ENCODE measurements around the gene CHMP5.
"Not testable (repeated sequence)": the region's sequence is repeated elsewhere in the genome, so short reads cannot be mapped to it uniquely, and the experiment has no call there.

Gene CHMP5

DNA sequence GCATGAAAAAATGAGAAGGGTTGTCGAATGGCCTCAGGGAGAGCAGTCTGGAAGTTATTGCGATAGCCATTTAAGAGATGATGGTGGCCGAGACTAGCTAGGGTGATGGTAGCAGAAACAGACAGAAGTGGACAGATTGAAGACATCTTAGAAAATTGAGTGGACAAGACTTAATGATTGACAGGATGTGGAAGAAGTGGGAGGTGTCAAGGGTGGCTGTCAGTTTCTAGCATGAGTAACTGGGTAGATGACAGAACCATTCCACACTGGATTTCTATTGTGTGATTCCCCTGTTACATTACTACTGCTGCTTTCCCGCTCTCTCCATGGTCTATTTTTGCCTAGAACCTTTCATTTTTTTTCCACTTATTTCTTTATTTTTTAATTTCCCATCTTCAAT is 12.6 kb downstream of the CHMP5 start:
- DNase-seq: no peak

DNA sequence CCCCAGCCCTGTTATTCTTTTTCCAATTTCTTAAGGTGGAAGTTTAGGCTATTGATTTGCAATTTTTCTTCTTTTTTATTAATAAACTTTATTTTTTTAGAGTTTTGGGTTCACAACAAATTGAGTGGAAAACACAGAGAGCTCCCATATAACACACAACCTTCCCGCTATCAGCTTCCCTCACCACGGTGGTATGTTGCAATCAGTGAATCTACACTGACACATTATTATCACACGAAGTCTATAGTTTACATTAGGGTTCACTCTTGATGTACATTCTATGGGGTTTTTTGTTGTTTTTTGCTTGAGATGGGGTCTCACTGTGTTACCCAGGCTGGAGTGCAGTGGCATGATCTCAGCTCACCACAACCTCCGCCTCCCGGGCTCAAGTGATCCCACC is 20.7 kb downstream of the CHMP5 start:
- DNase-seq: no peak

DNA sequence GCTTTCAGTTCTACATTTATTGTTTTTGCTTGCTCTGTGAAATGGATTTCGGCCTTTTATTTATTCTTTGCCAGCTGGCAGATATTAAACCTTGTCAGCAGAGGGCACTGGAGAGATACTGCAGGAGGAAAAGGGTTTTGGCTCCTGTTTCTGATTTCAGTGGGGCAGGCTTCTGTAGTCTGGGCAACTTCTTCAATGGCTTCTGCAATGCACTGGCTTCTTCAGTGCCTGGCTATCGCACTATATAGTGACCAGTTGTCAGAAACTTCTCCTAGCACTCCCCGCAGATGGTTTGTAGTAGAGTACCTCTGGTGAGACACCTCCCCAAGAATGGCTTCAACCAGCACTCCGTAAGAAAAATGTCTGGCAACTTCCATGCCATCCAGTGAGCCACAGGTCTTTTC is 22.2 kb downstream of the CHMP5 start:
- DNase-seq: peak in 8 of 14 donors; percentile 8 to 59 (median 23)

DNA sequence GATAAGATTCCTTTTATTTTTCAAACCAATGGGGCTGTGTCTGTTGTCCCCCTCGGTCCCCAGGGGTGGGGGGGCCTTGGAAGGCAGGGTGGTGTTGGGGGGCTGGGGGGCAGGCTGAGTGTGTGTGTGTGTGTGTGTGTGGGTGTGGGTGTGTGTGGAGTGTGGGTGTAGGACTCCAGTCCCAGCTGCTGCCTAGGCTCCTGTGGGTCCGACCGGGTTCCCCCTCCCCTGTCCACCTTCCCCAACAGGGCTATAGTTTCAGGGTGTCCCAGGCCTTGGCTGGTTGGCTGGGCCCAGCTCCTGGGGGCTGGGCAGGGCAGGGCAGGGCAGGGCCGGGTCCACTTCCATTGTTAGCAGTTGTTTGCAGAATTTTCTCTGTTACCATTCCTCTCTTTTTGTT is 23.4 kb downstream of the CHMP5 start:
- no peak for DNase-seq

DNA sequence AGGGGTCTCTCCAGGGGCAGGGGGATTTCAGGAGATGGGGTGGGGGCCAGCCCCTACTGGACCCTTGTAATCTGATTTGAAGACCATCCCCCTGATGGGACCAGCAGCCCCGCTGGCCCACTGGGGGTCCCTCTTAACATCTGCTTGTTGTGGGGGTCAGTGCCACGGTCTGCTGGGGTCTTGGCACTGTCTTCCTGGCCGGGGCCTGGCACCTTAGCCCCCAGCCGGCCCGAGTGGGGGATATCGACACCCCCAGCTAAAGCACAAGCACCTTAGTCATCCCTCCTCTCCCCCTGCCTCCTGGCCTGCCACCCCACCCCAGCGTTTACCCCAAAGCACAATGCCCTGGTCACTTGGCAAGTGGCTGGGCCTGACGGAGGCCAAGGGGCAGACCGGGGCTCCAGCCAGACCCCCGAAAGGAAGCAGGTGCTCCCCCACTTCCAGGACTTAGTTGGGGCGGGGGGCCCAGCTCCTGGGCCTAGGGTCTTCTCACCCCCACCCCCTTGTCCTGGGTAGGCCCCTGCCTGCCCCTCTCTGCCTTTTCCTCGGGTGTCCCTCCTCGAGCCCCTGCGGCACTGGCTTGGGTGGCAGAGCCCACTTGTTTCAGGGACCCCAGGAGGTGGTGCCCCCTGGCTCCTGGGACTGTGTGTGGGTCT is 24.1 kb downstream of the CHMP5 start:
- DNase-seq: peak in 1 of 14 donors; percentile 26

DNA sequence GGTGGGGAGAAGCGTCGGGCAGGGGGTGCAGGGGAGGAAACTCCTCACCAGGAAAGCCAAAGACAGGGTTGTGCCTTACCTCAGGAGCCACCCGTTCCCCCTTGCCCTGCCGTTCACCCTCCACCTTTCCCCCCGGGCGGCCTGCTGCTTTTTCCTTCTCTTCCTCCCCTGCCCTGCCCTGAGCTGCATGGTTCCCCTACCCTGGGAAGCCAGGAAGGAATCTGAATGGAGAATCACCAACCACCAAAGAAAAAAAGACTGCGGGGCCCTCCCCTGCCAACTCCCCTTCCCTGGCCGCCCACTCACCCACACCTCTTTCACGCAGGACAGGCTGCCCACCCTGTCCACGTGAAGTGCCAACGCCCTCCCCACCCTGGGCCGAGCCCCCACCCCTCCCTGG is 24.6 kb downstream of the CHMP5 start:
- DNase-seq: peak in 7 of 14 donors; percentile 7 to 28 (median 26)

DNA sequence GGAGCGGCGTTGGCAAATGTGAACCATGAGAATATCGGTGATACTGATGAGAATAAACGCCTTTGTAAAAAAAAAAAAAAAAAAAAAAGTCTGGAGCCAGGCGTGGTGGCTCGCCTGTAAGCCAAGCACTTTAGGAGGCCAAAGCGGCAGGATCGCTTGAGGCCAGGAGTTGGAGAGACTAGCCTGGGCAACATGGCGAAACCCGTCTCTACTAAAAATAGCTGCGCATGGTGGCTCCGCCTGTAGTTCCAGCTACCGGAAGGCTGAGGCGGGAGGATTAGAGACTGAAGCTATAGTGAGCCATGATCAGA is 25.0 kb downstream of the CHMP5 start:
- DNase-seq: no peak

DNA sequence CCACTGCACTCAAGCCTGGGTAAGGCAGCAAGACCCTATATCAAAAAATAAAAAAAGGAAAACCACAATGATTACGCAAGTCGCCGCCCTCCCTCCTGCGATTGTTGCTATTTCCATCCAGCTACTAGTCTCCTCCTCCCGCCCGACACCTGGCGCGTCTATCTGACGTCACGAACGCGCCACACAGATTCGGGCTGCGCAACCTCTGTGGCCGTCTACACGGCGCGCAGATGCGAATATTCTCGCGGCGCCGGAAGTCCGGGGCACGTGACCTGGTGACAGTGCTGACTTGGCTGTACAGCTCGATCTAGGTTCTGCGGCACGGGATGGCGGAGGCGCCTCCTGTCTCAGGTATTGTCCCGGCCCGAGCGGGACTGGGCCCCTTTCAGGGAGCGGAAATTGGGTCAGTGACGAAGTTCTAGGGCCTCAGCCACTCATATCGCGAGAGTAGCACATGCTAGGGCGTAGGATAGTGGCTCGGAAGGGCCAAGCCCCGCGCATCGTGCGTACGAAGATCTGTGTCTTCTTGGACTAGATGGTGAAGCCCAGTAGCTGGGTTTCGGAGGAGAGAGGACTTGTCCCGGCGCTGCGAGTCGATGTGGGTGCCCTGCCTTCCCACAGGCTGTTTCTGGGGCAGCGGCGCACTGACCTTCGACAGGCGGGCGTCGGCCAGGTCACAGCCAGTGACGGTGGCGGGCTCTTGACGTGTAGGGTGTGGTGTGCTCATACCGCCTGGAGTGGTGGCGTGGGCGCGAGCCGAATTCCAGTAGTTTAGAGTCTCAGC is 25.6 kb downstream of the CHMP5 start, which contains the start of gene NFX1:
Gene NFX1 (plus strand): TSS at position 270 of the 784 bp plus-strand sequence. CDS start 57 bp downstream, at position 327.
- DNase-seq: peak; percentile 78 to 98 (median 95)

DNA sequence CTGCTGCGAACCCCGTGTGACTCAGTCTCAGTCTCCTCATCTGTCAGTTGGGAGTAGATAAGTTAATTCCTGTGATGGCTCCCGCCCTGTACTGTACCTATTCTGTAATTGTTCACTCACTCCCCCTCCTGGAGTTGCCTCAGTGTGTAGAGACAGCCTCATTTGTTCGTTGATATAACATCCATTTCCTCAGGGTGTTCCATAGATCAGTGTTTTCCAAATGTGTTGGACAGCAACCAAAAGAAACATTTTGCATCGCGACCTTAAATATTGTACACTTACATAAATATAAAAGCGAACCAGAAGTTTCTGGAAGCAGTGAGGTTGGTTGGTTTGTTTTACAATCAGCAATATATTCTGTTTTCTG is 26.2 kb downstream of the CHMP5 start:
- DNase-seq: no peak

DNA sequence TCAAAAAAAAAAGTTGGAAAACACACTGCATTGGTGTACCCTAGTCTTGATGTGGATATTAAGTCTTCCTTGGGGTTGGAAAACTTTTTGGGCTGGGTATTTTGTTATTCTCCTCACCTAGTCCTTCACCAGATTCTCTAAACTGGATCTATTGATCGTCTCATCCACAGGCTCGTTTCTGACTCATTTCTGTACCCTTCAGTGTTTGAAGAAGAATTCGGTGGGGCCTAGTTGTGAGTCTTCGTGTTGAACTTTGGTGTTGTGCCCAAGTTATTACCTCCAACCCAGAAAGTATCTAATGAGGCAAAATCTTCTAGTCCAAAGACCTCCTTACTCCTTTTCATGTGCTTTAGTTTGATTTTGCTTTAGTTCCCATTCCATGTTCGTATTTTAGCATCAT is 27.1 kb downstream of the CHMP5 start:
- no peak for DNase-seq

DNA sequence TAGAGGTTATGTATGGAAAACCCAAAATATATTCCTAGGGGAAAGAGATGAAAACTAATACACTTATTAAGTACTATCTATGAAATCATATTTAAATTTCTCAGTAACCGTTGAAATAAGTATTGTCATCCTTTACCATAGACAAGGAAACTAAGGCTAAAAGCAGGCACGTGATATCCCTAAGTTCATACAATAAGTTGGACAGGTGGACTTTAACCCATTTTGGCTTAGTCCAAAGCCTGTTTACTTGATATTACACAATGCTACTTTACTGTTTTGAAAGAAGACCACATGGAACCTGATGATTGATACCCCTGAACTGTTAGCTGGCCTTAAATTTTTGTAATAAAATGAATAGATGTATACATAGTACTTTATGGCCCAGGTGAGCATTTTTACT is 28.9 kb downstream of the CHMP5 start:
- no peak for DNase-seq

DNA sequence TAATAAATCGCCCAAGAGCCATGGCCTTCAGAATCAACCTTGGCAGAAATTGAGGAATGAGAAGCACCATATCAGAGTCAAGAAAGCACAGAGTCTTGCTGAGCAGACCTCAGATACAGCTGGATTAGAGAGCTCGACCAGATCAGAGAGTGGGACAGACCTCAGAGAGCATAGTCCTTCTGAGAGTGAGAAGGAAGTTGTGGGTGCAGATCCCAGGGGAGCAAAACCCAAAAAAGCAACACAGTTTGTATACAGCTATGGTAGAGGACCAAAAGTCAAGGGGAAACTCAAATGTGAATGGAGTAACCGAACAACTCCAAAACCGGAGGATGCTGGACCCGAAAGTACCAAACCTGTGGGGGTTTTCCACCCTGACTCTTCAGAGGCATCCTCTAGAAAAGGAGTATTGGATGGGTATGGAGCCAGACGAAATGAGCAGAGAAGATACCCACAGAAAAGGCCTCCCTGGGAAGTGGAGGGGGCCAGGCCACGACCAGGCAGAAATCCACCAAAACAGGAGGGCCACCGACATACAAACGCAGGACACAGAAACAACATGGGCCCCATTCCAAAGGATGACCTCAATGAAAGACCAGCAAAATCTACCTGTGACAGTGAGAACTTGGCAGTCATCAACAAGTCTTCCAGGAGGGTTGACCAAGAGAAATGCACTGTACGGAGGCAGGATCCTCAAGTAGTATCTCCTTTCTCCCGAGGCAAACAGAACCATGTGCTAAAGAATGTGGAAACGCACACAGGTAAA is 30.0 kb downstream of the CHMP5 start:
- no peak for DNase-seq

DNA sequence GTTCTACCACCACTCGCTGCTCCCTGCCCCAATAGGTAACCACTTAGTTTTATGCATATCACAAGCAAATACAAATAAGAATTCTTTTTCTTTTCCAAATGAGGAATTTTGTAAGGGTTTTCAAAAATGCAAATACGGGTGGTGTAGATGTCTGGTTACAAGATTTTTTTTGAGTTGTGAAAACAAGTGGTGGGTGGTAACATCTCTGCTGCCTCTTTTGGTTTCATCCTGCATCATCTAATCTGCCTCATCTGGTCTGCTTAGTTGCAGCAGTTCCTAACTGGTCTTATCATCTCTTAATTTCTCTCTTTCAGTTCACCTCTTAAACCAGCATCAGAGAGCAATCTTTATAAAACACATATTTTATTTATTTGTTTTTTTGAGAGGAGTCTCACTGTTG is 30.7 kb downstream of the CHMP5 start:
- DNase-seq: no peak

DNA sequence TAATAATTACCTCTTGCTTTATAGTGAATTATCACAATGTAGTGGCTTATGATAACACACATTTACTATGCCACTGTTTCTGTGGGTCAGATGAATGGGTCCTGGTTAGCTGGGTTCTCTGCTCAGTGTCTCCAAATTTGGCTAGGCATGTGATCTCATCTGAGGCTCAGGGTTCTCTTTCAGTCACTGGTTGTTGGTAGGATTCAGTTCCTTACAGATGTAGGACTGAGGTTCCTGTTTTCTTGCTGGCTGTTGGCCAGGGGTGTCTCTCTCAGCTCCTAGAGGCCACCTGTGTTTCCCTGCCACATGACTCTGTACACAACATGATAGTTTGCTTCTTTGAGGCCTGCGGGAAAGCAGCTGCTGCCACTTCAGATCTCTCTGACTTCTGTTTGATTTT is 32.6 kb downstream of the CHMP5 start:
- peak in 9 of 14 donors; percentile 4 to 55 (median 20) for DNase-seq

DNA sequence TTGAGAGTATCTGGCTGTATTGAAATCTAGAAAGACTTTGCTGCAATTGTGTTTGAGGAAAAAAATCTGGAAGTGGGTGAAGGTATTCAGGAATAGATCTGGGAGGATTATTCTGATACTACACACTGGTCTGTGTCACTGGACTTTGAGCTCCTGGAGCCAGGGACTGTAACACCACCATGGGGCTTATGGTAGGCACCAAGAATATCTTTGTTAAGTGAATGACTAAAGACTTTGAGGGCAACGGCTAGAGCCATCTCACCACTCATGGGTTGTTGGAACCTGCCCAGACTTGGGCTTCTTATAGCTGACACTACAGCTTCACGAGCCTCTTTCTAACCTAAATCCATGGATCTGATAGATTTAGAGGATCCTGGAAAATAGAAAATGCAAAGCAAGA is 35.7 kb downstream of the CHMP5 start:
- no peak for DNase-seq

DNA sequence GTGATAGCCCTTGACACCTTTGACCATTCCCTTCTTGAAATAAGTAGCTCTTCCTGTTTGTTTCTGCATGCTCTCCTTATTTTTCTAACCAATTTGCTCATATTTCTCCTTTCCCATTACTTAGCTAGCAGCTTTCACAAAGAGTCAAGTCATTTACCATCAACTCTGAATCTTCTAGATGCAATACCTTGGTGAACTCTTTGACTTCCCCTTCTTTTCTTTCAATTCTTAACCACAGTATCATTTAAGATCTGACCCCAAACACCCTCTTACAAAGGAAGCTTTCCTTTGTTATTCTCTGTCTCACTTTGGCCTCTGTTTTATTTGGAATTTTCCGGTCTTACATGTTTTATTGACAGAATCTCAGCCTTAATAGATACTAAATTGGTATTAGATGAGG is 39.5 kb downstream of the CHMP5 start:
- DNase-seq: no peak

DNA sequence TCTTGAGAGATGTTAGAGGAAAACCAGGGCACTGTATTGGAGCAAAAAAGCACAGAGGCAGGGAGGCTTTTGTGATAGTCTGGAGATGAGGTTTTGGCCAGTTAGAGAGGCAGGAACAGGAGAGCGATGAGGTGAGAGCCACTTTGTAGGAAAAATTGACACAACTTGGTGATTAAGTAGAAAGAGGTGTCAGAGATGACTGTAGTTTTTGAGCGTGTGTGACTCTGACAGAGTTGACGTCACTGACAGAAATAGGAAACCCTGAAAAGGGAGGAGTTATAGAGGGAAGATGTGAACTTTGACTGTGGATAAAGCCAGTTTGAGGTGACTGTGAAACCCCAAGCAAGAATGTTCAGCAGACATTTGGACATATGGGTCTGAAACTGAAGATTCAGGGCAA is 41.2 kb downstream of the CHMP5 start:
- DNase-seq: no peak

DNA sequence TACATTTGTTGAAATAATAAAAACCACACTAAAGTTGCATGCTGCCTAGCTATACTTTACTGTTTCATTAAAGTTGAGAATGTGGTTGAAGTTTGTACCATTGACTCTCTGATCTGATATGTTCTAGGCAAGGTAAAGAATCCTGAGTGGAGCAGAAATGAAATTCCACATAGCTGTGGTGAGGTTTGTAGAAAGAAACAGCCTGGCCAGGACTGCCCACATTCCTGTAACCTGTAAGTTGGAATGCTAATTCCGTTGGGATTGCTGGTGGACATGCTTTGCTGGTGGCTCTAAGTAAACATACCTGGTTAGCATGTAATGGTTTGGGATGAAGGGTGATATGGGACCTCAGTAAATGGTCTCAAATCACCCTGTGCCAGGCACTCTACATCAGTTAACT is 42.2 kb downstream of the CHMP5 start:
- no peak for DNase-seq

DNA sequence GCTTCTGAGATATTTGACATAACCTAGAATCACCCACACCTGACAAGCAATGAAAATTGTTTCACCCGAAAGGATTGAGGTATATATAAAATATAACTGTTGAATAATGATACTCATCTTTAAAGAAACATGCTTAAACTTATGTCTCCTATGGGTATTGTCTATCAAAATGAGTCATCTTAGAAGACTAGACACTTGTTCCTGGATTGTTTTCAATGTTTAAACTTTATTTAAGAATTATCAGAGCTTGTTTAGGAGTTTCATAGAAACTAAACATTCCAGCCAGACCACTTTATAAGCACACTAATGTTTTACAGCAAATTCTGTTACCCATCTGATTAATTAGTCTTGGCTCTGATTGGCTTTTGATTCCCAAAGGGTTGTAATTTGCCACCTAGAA is 45.1 kb downstream of the CHMP5 start:
- no peak for DNase-seq

DNA sequence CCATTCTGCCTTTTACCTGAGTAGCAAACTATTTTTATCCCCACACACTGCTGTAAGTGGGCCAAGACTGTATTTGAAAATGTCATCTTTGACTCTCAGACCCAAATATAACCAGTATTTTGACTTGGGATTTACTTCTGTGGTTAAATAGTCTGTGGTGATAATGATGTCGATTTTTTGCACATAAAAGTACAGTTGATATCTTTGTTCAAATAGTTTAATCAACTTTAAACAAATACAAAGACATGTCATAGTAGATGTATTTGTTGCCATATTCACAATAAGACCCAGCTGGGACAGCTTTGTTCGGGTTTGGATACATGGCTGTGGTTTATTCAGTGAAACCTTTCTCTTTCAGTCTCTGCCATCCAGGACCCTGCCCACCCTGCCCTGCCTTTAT is 45.9 kb downstream of the CHMP5 start:
- DNase-seq: no peak

DNA sequence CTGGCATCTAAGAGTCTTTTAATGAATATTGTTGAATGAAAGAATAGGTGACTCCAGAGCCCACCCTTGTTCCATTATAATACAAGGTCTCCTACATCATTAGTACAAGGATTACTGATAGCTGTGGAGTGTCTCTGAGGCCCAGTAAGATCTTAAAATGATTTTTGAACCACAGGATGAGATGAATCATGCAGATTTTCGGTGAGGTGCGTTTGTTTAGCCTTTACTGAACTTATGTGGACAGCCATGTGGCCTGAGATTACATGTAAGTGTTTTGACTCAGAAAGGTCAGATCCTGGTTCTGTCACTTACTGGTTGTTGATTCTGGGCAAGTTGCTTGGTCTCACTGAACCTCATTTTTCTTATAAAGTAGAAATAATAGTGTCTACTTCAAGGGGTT is 47.1 kb downstream of the CHMP5 start:
- DNase-seq: no peak

DNA sequence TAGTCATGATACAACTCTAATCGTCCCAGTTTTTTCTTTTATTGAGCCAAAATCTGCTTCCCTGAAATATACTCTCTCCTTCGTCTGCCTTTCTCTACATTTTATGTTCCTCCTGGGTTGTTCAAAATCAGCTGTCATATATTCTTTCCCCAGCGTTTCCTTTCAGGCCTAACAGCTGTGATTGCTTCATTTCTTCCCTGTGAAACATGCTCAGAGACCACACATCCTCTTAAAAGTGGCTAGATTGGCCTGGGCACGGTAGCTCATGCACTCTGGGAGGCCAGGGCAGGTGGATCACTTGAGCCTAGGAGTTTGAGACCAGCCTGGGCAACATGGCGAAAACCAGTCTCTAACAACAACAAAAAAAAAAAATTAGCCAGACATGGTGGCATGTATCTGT is 50.5 kb downstream of the CHMP5 start:
- no peak for DNase-seq

DNA sequence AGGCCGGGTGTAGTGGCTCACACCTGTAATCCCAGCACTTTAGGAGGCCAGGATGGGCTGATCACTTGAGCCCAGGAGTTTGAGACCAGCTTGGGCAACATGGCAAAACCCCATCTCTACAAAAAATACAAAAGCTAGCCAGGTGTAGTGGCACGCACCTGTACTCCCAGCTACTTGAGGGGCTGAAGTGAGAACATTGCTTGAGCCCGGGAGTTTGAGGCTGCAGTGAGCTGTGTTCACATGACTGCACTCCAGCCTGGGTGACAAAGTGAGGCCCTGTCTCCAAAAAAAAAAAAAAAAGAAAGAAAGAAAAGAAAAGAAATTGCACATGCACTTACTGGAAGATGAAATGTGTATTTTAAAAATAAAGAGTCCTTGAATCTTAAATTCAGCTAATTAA is 52.3 kb downstream of the CHMP5 start:
- not testable (repeated sequence) for DNase-seq

DNA sequence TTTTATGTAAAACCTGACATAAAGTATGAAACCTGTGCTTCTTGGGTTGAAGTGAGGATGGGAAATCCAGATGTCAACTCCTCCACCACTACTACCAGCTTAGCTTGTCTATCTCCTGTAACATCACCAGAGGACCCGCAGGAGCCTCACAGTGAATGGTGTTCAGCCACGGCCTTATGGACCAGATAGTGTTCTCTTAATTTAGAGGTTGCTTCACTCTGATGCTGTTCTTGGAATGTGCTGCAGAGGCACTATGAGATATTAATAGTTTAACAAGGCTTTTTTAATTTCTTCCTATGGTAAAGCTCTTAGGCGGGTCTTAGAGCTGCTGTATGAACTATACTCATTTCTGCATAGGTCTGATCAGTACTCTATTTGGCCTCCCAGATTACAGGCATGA is 53.4 kb downstream of the CHMP5 start:
- no peak for DNase-seq

Measured in C1 segment of cervical spinal cord (tissue), 14 donors.